Astrocyte of the cerebellum (primary cell): ENCODE data around the gene PANK1.
A peak's percentile ranks its signal among the peaks of the same experiment; 100 is the strongest.

Experiments used
- DNase-seq: peaks from one replicate; pipeline ENCODE4 v3.0.0-alpha.2; 2011; ENCODE audit warnings: low read depth
- H3K4me3 ChIP-seq: 2 replicates; pipeline ENCODE4 v1.5.1; 2011; ENCODE audit warnings: mild to moderate bottlenecking, low read depth, low read length, moderate library complexity
- CTCF ChIP-seq: IDR thresholded peaks from 2 replicates; pipeline ENCODE4 v1.5.1; 2012; ENCODE audit warnings: low read length, low read depth, moderate library complexity, mild to moderate bottlenecking; ENCODE audit errors: missing control alignments
- in situ Hi-C: cut with HindIII; loops from 2 replicates; pipeline ENCODE4 v1.10.0; 2017; ENCODE audit warnings: low sequenced_read_pairs

PANK1 gene

GRCh38 chr10:89655722-89656121, 10.7 kb upstream of the PANK1 start:
- no peak for DNase-seq
- in situ Hi-C loops: no loop called here
- no peak for TF ChIP-seq CTCF
- no peak overlapping the region for H3K4me3 ChIP-seq

DNA sequence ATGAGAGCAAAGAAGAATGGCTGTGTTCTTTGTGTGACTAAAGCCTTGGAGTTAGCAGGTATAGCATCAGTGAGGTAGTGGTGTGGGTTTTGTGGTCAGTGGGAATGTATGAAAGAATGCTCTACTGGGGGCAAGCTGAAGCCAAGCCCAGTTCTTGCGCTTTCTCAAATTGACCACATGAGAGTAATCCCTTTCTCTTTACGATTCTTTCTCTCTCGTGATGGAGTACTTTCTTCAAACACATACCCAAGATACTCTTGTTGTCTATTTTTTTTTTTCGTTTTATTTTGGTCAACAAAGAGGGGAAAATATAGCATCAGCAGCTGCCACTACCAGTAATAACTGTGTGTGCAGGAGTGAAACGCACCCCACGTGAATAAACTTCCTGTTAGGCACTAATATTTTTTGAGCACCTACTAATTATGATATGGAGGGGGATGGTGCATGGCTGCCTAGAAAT, 8.4 kb upstream of the PANK1 start:
- no peak overlapping the region for H3K4me3 ChIP-seq
- in situ Hi-C loops: no loop called here
- no peak for TF ChIP-seq CTCF
- peak; percentile 92 for DNase-seq

DNA sequence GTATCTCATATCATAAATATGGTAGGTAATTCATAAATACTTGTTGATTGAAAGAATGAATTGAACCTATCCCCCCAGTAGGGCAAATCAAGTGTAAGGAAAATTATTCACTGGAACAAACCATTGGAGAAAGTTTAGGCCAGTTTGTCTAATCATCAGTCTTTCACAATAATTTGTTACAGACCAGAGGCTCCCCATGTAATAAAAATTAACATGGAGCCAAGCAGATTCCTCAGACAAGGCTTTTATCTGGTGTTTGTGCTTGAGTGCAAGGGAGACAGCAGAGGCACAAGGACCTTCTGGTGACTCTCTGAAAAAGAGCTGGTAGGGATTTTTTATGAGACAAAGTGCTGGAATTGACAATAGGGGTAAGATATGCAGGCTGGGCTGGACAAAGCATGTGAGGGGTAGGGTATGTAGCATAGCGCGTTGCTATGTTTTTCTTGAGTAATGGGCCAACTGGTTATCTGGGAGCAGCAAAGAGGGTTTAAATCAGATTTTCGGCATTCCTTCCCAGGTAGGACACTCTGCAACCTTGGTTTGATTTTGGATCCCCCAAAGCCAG, 7.8 kb upstream of the PANK1 start:
- no peak for TF ChIP-seq CTCF
- no peak overlapping the region for H3K4me3 ChIP-seq

DNA sequence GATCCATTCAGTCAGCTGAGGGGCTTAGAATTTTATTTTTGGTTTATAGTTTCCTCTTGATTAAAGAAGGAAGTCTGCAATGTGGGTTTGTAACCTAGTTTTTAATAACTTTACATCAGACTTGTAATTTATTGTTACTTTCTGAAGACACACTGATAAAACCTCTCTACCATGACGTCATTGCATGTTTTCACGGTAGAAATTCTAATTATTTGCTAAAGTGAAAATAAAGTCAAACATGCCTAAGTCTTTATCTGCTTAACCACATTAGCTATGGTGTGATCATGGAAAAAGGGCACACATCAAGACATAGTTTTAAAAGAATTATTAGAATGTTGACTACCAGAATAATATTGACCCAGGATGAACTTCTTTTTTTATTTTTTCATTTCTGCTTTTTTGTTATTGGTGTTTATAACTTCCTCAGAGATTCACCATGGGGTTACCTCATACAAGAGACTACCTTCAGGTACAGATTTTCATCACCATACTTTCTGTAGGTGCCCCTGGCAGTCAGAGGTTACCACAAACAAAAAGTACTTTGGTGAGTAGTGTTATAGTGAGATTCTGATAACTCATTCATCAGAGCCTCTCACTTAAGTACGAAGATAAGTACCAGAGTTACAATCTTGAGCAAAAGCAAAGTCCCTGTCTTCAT, 7.0 kb upstream of the PANK1 start:
- DNase-seq: no peak
- H3K4me3 ChIP-seq: no peak overlapping the region
- in situ Hi-C loops: no loop called here
- no peak for TF ChIP-seq CTCF

More for the DNA sequence above, 7.8 kb upstream of the PANK1 start:
- no peak for DNase-seq
- in situ Hi-C loops: no loop called here

DNA sequence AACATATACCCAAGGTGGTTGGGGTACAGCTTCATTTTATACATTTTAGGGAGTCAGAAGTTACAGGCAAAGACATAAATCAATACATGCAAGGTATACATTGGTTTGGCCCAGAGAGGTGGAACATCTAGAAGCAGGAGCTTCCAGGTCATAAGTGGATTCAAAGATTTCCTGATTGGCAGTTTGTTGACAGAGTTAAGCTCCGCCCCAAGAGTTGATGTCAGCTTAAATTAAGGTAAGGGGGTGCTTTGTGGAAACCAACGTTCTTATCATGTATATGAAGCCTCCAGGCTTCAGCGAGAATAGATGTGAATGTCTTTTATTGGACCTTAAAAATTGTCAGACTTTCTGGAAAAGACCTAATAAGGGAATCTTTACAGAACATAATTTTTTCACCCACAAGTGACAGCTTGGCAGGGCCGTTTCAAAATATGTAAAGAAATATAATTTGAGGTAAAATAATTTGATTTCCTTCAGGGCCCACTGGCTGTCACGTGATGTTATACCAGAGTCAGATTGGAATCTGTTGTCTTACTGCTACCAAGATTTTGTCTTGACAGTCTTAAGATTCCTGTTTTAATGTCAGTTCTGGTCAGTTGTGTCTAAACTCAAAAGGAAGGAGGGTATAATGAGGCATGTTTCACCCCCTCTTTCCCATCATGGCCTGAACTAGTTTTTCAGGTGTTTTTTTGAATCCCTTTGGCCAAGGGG, 6.3 kb upstream of the PANK1 start:
- no peak overlapping the region for H3K4me3 ChIP-seq
- in situ Hi-C loops: no loop called here

DNA sequence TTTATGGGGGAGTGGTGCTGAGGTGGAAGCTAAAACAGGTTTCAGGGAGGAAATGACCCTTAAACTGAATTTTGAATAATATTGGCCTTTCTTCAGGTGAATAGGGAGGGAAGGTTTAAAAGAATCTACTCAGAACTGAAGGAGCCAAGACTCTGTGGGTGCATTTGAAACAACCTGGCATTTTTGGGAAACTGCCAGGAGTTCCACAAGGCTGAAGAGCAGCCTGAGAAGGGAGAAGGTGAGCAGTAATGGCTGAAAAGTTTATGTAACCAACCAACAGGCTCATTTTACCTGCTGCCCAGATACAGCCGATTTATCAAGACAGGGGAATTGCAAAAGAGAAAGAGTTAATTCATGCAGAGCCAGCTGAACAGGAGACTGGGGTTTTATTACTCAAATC, 4.0 kb upstream of the PANK1 start:
- no peak for TF ChIP-seq CTCF
- DNase-seq: no peak
- no peak overlapping the region for H3K4me3 ChIP-seq
- in situ Hi-C loops: no loop called here

More for the DNA sequence above, 6.3 kb upstream of the PANK1 start:
- no peak for TF ChIP-seq CTCF
- no peak for DNase-seq
